SU-DHL-6 (cell line): ENCODE measurements around the gene SPDYE3.
"Not testable (repeated sequence)": the region's sequence is repeated elsewhere in the genome, so short reads cannot be mapped to it uniquely, and the experiment has no call there.

Experiments
- CTCF ChIP-seq: fragments of 200-600 bp; sonication (generic); IDR thresholded peaks from one replicate; pipeline ENCODE4 v1.5.1; 2017; ENCODE audit warnings: antibody characterized with exemption, mild to moderate bottlenecking, low read length, moderate library complexity; ENCODE audit not compliant: insufficient read depth, poor library complexity, severe bottlenecking
- EZH2phosphoT487 ChIP-seq: fragments of 200-600 bp; sonication (generic), shearing (Covaris generic); conservative IDR thresholded peaks from 2 replicates; pipeline ENCODE4 v1.6.1; 2018; ENCODE audit warnings: mild to moderate bottlenecking, antibody characterized with exemption, low read length, moderate library complexity, mixed read lengths

GRCh38 chr7:100338083-100338696, 30.7 kb downstream of the SPDYE3 start:
- TF ChIP-seq CTCF, EZH2phosphoT487: not testable (repeated sequence)
